ENCODE results near the gene TLE1.

Gene TLE1

DNA sequence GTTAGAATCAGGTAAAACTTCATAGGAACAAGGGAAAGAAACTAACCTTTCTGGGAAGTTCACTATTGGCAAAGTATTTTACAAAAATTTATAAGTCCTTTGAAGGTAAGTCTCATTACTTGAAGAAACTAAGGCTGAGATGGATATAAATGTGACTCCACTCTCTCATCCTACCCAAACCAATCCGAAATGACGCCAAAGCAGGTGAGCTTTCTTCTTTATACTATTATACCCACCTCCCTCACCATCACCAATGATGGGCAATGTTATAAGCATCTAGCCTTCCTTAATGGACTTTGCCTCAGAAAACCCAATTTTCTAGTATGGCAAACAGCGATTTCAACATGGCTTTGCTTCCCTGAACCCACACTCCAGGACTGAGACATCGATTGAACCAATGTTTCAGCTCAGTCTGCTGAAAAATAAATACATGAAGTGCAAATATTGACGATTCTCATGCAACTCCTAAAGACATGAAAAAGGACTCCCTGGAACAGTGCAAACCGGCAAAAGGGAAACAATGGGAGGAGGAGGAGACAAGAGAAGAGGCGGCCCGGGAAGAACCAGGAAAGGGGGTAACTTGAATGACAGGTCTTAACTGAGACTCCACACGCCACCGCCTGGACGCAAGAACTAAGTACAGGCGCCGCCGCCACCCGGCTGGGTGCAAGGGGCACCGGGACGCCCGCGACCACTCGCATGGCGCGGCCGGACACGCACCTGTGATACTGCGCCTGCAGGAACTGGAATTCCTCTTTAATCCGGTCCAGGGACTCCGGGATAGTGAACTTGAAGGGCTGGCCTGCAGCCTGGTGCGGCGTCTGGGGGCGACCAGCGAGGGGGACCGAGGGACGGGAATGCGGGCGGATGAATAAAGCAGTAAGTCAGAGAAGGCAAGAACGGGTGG lies 2.5 kb downstream of the TLE1 start:
- H3K4me3 ChIP-seq (ENCODE audit: low read length in 2 of 2), result peak overlapping the region; percentile 78 to 89
- H3K9me3 ChIP-seq (ENCODE audit: control insufficient read depth in 2 of 2, low read length in 2 of 2), result no peaks in the 10 kb centered on the region
- peak overlapping the region; percentile 70 to 81 for H3K9ac ChIP-seq (ENCODE audit: low read depth in 1 of 2, low read length in 2 of 2)
- peak overlapping the region; percentile 87 to 88 for H3K27ac ChIP-seq (ENCODE audit: low read depth in 2 of 2, low read length in 2 of 2)
- peaks cover under 1 to 12% of the 10 kb centered on the region in 2 donors for H3K36me3 ChIP-seq (ENCODE audit: control insufficient read depth in 2 of 2, insufficient read depth in 2 of 2, low read length in 2 of 2)
- peaks cover 23 to 32% of the 10 kb centered on the region in 2 donors for H3K4me1 ChIP-seq (ENCODE audit: control insufficient read depth in 2 of 2, insufficient read depth in 2 of 2, low read length in 2 of 2)
- H3K27me3 ChIP-seq (ENCODE audit: control insufficient read depth in 2 of 2, insufficient read depth in 2 of 2, low read length in 2 of 2), result no peaks in the 10 kb centered on the region

DNA sequence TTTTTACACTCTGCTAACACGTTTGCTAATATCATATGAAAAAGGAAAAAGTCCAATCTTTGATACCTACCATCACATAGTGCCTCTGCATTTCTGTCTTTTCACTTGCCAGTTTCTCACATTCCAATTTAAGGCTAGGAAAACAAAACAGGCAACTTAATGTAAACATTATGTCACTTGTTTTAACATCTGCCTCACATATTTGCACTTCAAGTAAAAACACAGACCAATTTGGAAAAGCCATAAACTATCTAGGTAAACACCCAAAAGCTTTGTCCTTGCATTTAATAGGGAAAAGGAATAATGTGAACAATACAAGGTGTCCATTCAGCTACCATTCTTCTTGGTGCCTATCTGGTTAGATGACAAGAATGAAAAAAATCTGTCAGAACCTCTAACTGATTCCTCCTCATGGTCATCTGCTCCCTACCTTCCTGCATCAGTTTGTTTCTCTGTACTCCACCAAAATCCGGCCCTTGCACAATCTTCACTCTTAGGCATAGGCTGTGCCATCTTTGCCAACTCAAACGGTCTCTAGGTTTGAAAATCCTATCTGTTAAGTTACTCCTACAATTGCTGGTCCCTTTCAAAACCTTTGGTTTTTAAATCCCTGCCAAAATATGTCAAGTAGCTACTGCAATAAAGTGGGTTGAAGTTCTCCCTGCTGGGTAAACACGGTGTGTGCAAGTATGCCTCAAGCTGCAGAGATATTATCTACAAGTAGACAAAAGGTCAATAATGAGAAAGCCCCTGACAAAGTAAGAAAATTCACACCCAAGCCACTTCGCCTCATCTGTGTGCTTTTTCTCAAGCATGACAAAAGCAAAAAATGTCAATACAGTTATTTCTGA lies 3.4 kb downstream of the TLE1 start:
- H3K9me3 ChIP-seq (ENCODE audit: control insufficient read depth in 2 of 2, low read length in 2 of 2), result no peaks in the 10 kb centered on the region
- H3K27ac ChIP-seq (ENCODE audit: low read depth in 2 of 2, low read length in 2 of 2), result peak overlapping the region in 1 of 2 donors; percentile 87
- peak overlapping the region; percentile 0 to 78 for H3K4me3 ChIP-seq (ENCODE audit: low read length in 2 of 2)
- peaks cover 0 to 3% of the 10 kb centered on the region in 2 donors for H3K27me3 ChIP-seq (ENCODE audit: control insufficient read depth in 2 of 2, insufficient read depth in 2 of 2, low read length in 2 of 2)
- peaks cover 23 to 32% of the 10 kb centered on the region in 2 donors for H3K4me1 ChIP-seq (ENCODE audit: control insufficient read depth in 2 of 2, insufficient read depth in 2 of 2, low read length in 2 of 2)
- H3K9ac ChIP-seq (ENCODE audit: low read depth in 1 of 2, low read length in 2 of 2), result no peak overlapping the region
- H3K36me3 ChIP-seq (ENCODE audit: control insufficient read depth in 2 of 2, insufficient read depth in 2 of 2, low read length in 2 of 2), result peaks cover 6 to 18% of the 10 kb centered on the region in 2 donors

DNA sequence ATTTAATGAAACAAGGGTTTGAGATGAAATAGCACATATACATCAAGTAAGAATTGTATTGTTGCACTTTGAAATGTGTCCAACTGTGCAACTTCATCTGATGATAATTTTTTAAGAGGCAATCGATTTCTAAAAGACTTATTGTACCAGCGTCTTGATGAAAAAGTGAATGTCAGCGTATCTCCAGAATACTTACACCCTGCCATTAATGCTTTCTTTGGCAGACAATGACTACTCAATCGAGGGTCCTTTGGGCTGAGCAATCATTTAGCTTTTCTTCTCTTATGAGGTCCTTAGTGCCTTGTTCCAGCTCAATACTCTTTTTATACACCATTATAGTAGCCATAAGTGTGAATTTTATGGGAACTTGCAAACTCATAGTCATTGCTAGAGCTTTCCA lies 4.7 kb downstream of the TLE1 start:
- Histone ChIP-seq H3K9ac (ENCODE audit: low read depth in 1 of 2, low read length in 2 of 2) (no peak overlapping the region), H3K27ac (ENCODE audit: low read depth in 2 of 2, low read length in 2 of 2) (no peak overlapping the region), H3K36me3 (ENCODE audit: control insufficient read depth in 2 of 2, insufficient read depth in 2 of 2, low read length in 2 of 2) (peaks cover 6 to 18% of the 10 kb centered on the region in 2 donors), H3K4me1 (ENCODE audit: control insufficient read depth in 2 of 2, insufficient read depth in 2 of 2, low read length in 2 of 2) (peaks cover 23 to 24% of the 10 kb centered on the region in 2 donors), H3K27me3 (ENCODE audit: control insufficient read depth in 2 of 2, insufficient read depth in 2 of 2, low read length in 2 of 2) (peaks cover 0 to 3% of the 10 kb centered on the region in 2 donors), H3K4me3 (ENCODE audit: low read length in 2 of 2) (no peak overlapping the region), H3K9me3 (ENCODE audit: control insufficient read depth in 2 of 2, low read length in 2 of 2) (no peaks in the 10 kb centered on the region)

DNA sequence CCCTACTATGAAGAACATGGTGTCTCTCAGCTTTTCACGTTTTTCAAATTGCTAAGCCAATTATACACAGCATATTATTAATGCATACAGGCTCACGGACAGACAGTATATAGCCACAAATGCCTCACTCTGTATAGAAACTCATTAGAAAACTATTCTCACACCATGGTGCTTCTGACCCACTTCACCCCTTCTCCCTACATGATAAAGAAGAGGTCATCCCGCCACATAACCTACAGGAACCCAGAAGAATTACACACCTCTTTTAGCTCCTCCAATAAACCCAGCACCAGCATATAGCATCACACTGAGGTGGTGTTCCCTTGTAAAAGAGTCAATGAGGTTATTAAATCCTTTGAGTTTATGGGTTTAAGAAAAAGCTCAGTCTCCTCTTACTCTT lies 5.6 kb downstream of the TLE1 start:
- Histone ChIP-seq H3K27me3 (ENCODE audit: control insufficient read depth in 2 of 2, insufficient read depth in 2 of 2, low read length in 2 of 2) (peaks cover 0 to 3% of the 10 kb centered on the region in 2 donors), H3K36me3 (ENCODE audit: control insufficient read depth in 2 of 2, insufficient read depth in 2 of 2, low read length in 2 of 2) (peaks cover 6 to 18% of the 10 kb centered on the region in 2 donors), H3K9me3 (ENCODE audit: control insufficient read depth in 2 of 2, low read length in 2 of 2) (no peaks in the 10 kb centered on the region), H3K27ac (ENCODE audit: low read depth in 2 of 2, low read length in 2 of 2) (no peak overlapping the region), H3K4me3 (ENCODE audit: low read length in 2 of 2) (no peak overlapping the region), H3K9ac (ENCODE audit: low read depth in 1 of 2, low read length in 2 of 2) (no peak overlapping the region), H3K4me1 (ENCODE audit: control insufficient read depth in 2 of 2, insufficient read depth in 2 of 2, low read length in 2 of 2) (peaks cover 23 to 24% of the 10 kb centered on the region in 2 donors)

DNA sequence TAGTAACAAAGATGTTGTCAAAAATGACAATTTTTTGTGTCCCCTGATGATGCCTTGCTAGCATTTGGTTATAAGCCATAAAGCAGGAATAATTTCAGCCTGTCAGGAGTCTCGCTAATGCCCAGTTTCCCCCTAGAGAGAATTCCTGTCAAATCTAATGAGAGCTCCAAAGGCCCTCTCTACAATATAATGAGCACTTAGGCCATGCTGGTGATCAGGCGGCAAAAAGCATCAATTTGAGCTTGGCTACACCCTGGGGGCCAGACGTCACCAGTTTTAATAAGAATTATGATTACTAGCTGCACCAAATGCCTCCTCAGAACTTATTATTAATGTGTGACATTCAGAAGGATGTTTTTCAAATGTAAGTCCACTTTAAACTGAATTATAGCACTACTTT lies 6.1 kb downstream of the TLE1 start:
- Histone ChIP-seq H3K27ac (ENCODE audit: low read depth in 2 of 2, low read length in 2 of 2) (no peak overlapping the region), H3K4me1 (ENCODE audit: control insufficient read depth in 2 of 2, insufficient read depth in 2 of 2, low read length in 2 of 2) (peaks cover 23 to 24% of the 10 kb centered on the region in 2 donors), H3K9ac (ENCODE audit: low read depth in 1 of 2, low read length in 2 of 2) (peak overlapping the region in 1 of 2 donors; percentile 21)

DNA sequence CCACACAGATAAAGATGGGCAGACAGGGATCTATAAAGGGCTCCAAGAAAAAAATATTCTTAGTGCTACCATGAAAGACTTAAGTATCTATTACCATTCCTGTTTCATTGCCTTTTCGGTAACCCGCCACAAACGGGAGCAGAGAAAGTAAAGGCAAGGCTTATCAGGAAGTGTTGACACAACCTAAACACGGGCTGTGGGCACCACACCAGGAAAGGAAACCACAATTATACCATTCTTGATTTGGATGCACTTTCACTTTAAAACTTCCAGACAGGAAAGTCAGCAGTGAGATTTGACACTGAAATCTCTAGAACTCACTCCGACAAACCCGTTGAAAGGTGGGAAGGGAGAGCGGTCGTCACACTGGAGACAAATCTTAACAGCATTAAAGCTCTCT lies 6.5 kb downstream of the TLE1 start:
- peak overlapping the region in 1 of 2 donors; percentile 21 for H3K9ac ChIP-seq (ENCODE audit: low read depth in 1 of 2, low read length in 2 of 2)
- H3K36me3 ChIP-seq (ENCODE audit: control insufficient read depth in 2 of 2, insufficient read depth in 2 of 2, low read length in 2 of 2), result peaks cover 6 to 18% of the 10 kb centered on the region in 2 donors
- H3K27me3 ChIP-seq (ENCODE audit: control insufficient read depth in 2 of 2, insufficient read depth in 2 of 2, low read length in 2 of 2), result peaks cover 0 to 3% of the 10 kb centered on the region in 2 donors
- H3K9me3 ChIP-seq (ENCODE audit: control insufficient read depth in 2 of 2, low read length in 2 of 2), result no peaks in the 10 kb centered on the region
- H3K27ac ChIP-seq (ENCODE audit: low read depth in 2 of 2, low read length in 2 of 2), result no peak overlapping the region
- H3K4me3 ChIP-seq (ENCODE audit: low read length in 2 of 2), result peak overlapping the region; percentile 23 to 30
- H3K4me1 ChIP-seq (ENCODE audit: control insufficient read depth in 2 of 2, insufficient read depth in 2 of 2, low read length in 2 of 2), result peaks cover 23 to 24% of the 10 kb centered on the region in 2 donors

More for the DNA sequence above, 6.1 kb downstream of the TLE1 start:
- no peaks in the 10 kb centered on the region for H3K9me3 ChIP-seq (ENCODE audit: control insufficient read depth in 2 of 2, low read length in 2 of 2)
- peak overlapping the region in 1 of 2 donors; percentile 30 for H3K4me3 ChIP-seq (ENCODE audit: low read length in 2 of 2)
- H3K27me3 ChIP-seq (ENCODE audit: control insufficient read depth in 2 of 2, insufficient read depth in 2 of 2, low read length in 2 of 2), result peaks cover 0 to 3% of the 10 kb centered on the region in 2 donors
- H3K36me3 ChIP-seq (ENCODE audit: control insufficient read depth in 2 of 2, insufficient read depth in 2 of 2, low read length in 2 of 2), result peaks cover 6 to 18% of the 10 kb centered on the region in 2 donors

DNA sequence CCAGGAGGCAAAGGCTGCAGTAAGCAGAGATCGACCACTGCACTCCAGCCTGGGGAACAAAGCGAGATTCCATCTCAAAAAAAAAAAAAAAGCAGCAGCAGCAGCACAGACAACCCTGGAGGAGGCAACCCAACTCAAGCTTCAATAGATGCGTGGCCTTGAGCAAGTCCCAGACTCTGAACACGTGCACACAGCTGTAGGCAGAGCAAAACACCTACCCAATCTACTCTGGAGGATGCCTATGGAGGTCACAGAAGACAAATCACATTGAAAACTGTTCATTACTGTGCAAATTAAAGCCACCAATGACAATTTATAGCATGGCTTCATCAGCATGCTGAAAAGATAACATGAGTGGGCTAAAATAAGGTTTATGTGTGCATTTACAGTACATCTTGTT lies 7.2 kb downstream of the TLE1 start:
- no peak overlapping the region for H3K27ac ChIP-seq (ENCODE audit: low read depth in 2 of 2, low read length in 2 of 2)
- H3K4me1 ChIP-seq (ENCODE audit: control insufficient read depth in 2 of 2, insufficient read depth in 2 of 2, low read length in 2 of 2), result peaks cover 23 to 24% of the 10 kb centered on the region in 2 donors
- H3K36me3 ChIP-seq (ENCODE audit: control insufficient read depth in 2 of 2, insufficient read depth in 2 of 2, low read length in 2 of 2), result peaks cover 6 to 18% of the 10 kb centered on the region in 2 donors
- H3K9me3 ChIP-seq (ENCODE audit: control insufficient read depth in 2 of 2, low read length in 2 of 2), result no peaks in the 10 kb centered on the region
- H3K9ac ChIP-seq (ENCODE audit: low read depth in 1 of 2, low read length in 2 of 2), result no peak overlapping the region
- peaks cover 0 to 3% of the 10 kb centered on the region in 2 donors for H3K27me3 ChIP-seq (ENCODE audit: control insufficient read depth in 2 of 2, insufficient read depth in 2 of 2, low read length in 2 of 2)
- no peak overlapping the region for H3K4me3 ChIP-seq (ENCODE audit: low read length in 2 of 2)

DNA sequence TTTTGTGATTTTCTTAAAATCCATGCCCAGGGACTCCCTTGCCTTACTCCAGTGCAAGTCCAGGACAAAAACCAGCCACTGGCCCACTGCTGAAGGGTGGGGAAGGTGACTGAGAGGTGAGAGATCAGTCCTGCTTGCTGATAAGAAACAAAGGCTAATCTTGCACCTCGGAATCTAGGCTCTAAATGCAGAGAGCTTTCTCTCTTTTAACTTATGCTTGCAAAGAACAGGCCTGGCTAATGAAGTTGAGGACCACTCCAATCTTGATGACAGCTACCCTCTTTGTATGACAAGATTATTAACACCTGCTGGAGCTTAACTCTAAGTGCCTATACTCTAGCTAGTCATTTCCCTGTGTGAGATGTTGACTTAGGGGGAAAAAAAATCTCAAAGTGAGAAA lies 8.8 kb downstream of the TLE1 start:
- H3K4me1 ChIP-seq (ENCODE audit: control insufficient read depth in 2 of 2, insufficient read depth in 2 of 2, low read length in 2 of 2), result peaks cover 9 to 14% of the 10 kb centered on the region in 2 donors
- H3K36me3 ChIP-seq (ENCODE audit: control insufficient read depth in 2 of 2, insufficient read depth in 2 of 2, low read length in 2 of 2), result peaks cover 10 to 24% of the 10 kb centered on the region in 2 donors
- H3K27ac ChIP-seq (ENCODE audit: low read depth in 2 of 2, low read length in 2 of 2), result no peak overlapping the region

DNA sequence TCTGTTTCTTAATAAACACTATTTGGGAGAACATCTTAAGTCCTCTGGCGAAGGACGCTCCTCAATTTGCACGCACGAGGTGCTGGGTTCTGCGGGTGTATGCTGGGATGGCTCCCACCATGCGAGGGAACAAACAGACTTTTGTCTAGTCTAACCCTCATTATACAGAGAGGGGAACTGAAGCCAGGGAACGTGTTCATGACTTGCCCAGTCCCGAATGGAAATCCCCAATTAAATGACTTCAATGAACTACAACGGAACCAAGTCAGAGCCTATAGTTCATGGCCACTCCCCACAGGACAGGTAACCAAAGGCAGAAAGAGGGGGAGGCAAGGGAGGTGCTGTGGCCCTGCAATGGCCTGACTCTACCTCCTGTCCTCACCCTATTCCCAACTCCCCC lies 9.3 kb downstream of the TLE1 start:
- H3K9ac ChIP-seq (ENCODE audit: low read depth in 1 of 2, low read length in 2 of 2), result no peak overlapping the region
- H3K27me3 ChIP-seq (ENCODE audit: control insufficient read depth in 2 of 2, insufficient read depth in 2 of 2, low read length in 2 of 2), result peaks cover 0 to 3% of the 10 kb centered on the region in 2 donors
- no peak overlapping the region for H3K4me3 ChIP-seq (ENCODE audit: low read length in 2 of 2)
- H3K27ac ChIP-seq (ENCODE audit: low read depth in 2 of 2, low read length in 2 of 2), result no peak overlapping the region
- peaks cover 10 to 23% of the 10 kb centered on the region in 2 donors for H3K36me3 ChIP-seq (ENCODE audit: control insufficient read depth in 2 of 2, insufficient read depth in 2 of 2, low read length in 2 of 2)
- H3K4me1 ChIP-seq (ENCODE audit: control insufficient read depth in 2 of 2, insufficient read depth in 2 of 2, low read length in 2 of 2), result peaks cover 6 to 9% of the 10 kb centered on the region in 2 donors
- H3K9me3 ChIP-seq (ENCODE audit: control insufficient read depth in 2 of 2, low read length in 2 of 2), result no peaks in the 10 kb centered on the region

More for the DNA sequence above, 8.8 kb downstream of the TLE1 start:
- Histone ChIP-seq H3K9ac (ENCODE audit: low read depth in 1 of 2, low read length in 2 of 2) (no peak overlapping the region), H3K27me3 (ENCODE audit: control insufficient read depth in 2 of 2, insufficient read depth in 2 of 2, low read length in 2 of 2) (peaks cover 0 to 3% of the 10 kb centered on the region in 2 donors), H3K9me3 (ENCODE audit: control insufficient read depth in 2 of 2, low read length in 2 of 2) (no peaks in the 10 kb centered on the region), H3K4me3 (ENCODE audit: low read length in 2 of 2) (no peak overlapping the region)

Measured in mucosa of rectum (tissue), 2 donors.